SK-N-SH (cell line): ENCODE data around the gene DAPP1. TPM values are rescaled to one million over a fixed set of nuclear protein-coding genes. Genes with fewer than 3 reads are reported as not detected.

ENCODE experiments used
- CTCF ChIA-PET: fragments of 300-600, 350-600 bp; formaldehyde crosslinking; extraction: SDS; loops from one replicate; lab custom pipeline; 2021; lab: Yijun Ruan, JAX
- POLR2A ChIA-PET: fragments of 350-600 bp; sonication (Branson Sonifier 250); formaldehyde crosslinking; extraction: SDS; loops from one replicate; lab custom pipeline; 2020; ENCODE audit warnings: antibody characterized with exemption, inconsistent platforms; lab: Yijun Ruan, JAX
- DNase-seq: peaks from one replicate; pipeline ENCODE4 v3.0.0; 2012
- H2AFZ ChIP-seq: fragments of 200-600 bp; sonication (generic); 2 replicates; pipeline ENCODE4 v1.8.1; 2016; ENCODE audit warnings: antibody characterized with exemption, mild to moderate bottlenecking, low read depth
- H3F3A ChIP-seq: fragments of 200-600 bp; sonication (generic); replicated peaks from 2 replicates; pipeline ENCODE3; 2016; ENCODE audit warnings: antibody characterized with exemption, mild to moderate bottlenecking; ENCODE audit not compliant: insufficient read depth
- H3K27ac ChIP-seq, 2 experiments: fragments of 200-500 bp in 1 of 2; fragments of 200-600 bp in 1 of 2; sonication (Bioruptor generic) in 1 of 2; sonication (generic), shearing (Covaris generic) in 1 of 2; 2 replicates each; pipeline versions ENCODE4 v1.5.1 to v1.6.1; 2014 to 2016; ENCODE audit warnings: low read depth in 2 of 2, inconsistent platforms in 1 of 2, low read length in 1 of 2, mild to moderate bottlenecking in 1 of 2, mixed read lengths in 1 of 2
- H3K27me3 ChIP-seq: fragments of 200-600 bp; sonication (generic), shearing (Covaris generic); 2 replicates; pipeline ENCODE4 v1.6.1; 2016; ENCODE audit warnings: mixed run types; ENCODE audit not compliant: insufficient read depth
- H3K36me3 ChIP-seq, 2 experiments: fragments of 200-500 bp in 1 of 2; fragments of 200-600 bp in 1 of 2; sonication (Bioruptor generic) in 1 of 2; sonication (generic) in 1 of 2; replicated peaks in 1 of 2; 2 replicates each; pipeline versions ENCODE3 to v1.5.1; 2014 to 2016; ENCODE audit warnings: low read length in 1 of 2, mild to moderate bottlenecking in 1 of 2; ENCODE audit not compliant: insufficient read depth in 2 of 2, control insufficient read depth in 1 of 2
- H3K4me1 ChIP-seq, 2 experiments: fragments of 200-500 bp in 1 of 2; fragments of 200-600 bp in 1 of 2; sonication (Bioruptor generic) in 1 of 2; sonication (generic), shearing (Covaris generic) in 1 of 2; 2 replicates each; pipeline versions ENCODE4 v1.5.1 to v1.6.1; 2014 to 2016; ENCODE audit warnings: low read depth in 1 of 2, low read length in 1 of 2, mixed run types in 1 of 2; ENCODE audit not compliant: insufficient read depth in 2 of 2, control insufficient read depth in 1 of 2
- H3K4me2 ChIP-seq: fragments of 200-600 bp; sonication (generic), shearing (Covaris generic); 2 replicates; pipeline ENCODE4 v1.6.1; 2017; ENCODE audit warnings: mixed run types
- H3K4me3 ChIP-seq, 2 experiments: fragments of 200-500 bp in 1 of 2; fragments of 200-600 bp in 1 of 2; sonication (Bioruptor generic) in 1 of 2; sonication (generic), shearing (Covaris generic) in 1 of 2; 2 replicates each; pipeline versions ENCODE4 v1.5.1 to v1.8.1; 2014 to 2016; ENCODE audit warnings: low read depth in 2 of 2, inconsistent platforms in 1 of 2, low read length in 1 of 2, mild to moderate bottlenecking in 1 of 2, mixed read lengths in 1 of 2, moderate library complexity in 1 of 2
- H3K79me2 ChIP-seq: fragments of 200-600 bp; sonication (generic); 2 replicates; pipeline ENCODE4 v1.8.1; 2017; ENCODE audit warnings: mild to moderate bottlenecking; ENCODE audit not compliant: insufficient read depth
- H3K9ac ChIP-seq: fragments of 200-600 bp; sonication (generic); 2 replicates; pipeline ENCODE4 v1.6.1; 2017; ENCODE audit warnings: mixed run types
- H3K9me2 ChIP-seq: fragments of 200-600 bp; sonication (generic); 2 replicates; pipeline ENCODE4 v1.6.1; 2017; ENCODE audit warnings: mixed run types
- H3K9me3 ChIP-seq: fragments of 200-600 bp; sonication (generic); 2 replicates; pipeline ENCODE4 v1.6.1; 2017; ENCODE audit warnings: mixed run types, mild to moderate bottlenecking, moderate library complexity
- H4K20me1 ChIP-seq: fragments of 200-600 bp; sonication (generic); 2 replicates; pipeline ENCODE4 v1.6.1; 2017; ENCODE audit warnings: mild to moderate bottlenecking, mixed run types; ENCODE audit not compliant: insufficient read depth
- CHD2 ChIP-seq: fragments of 150-350 bp; IDR thresholded peaks from 2 replicates; pipeline ENCODE4 v1.6.1; 2018; ENCODE audit warnings: low read length; ENCODE audit not compliant: partially characterized antibody
- ELF1 ChIP-seq: IDR thresholded peaks from 2 replicates; pipeline ENCODE4 v1.4.0; 2012
- EP300 ChIP-seq, 2 experiments: IDR thresholded peaks; 2 replicates each; pipeline versions ENCODE4 v1.4.0 to v1.6.1; 2012; ENCODE audit warnings: borderline replicate concordance in 1 of 2, low read depth in 1 of 2, low read length in 1 of 2
- FOSL2 ChIP-seq: IDR thresholded peaks from 2 replicates; pipeline ENCODE4 v1.4.0; 2012; ENCODE audit warnings: low read depth, mild to moderate bottlenecking, moderate library complexity, borderline replicate concordance
- FOXJ3 ChIP-seq: sonication (generic); formaldehyde crosslinking; IDR thresholded peaks from 2 replicates; pipeline ENCODE4 v1.5.1; 2020; ENCODE audit warnings: mild to moderate bottlenecking, missing genetic modification reagents
- FOXM1 ChIP-seq: IDR thresholded peaks from 2 replicates; pipeline ENCODE4 v1.4.0; 2012; ENCODE audit warnings: low read depth, mild to moderate bottlenecking
- GATA2 ChIP-seq: sonication (generic); formaldehyde crosslinking; IDR thresholded peaks from 2 replicates; pipeline ENCODE4 v1.5.0; 2020; ENCODE audit warnings: mild to moderate bottlenecking, missing genetic modification reagents
- JUND ChIP-seq: IDR thresholded peaks from 2 replicates; pipeline ENCODE4 v1.4.0; 2012
- MAX ChIP-seq: IDR thresholded peaks from 2 replicates; pipeline ENCODE4 v1.4.0; 2012; ENCODE audit warnings: low read depth
- MXI1 ChIP-seq: IDR thresholded peaks from 2 replicates; pipeline ENCODE4 v1.6.1; 2012; ENCODE audit warnings: mild to moderate bottlenecking, low read depth, low read length, improper control_type of control experiment
- POLR2AphosphoS5 ChIP-seq: IDR thresholded peaks from 2 replicates; pipeline ENCODE4 v1.6.1; 2012; ENCODE audit warnings: low read depth, low read length
- RAD21 ChIP-seq: IDR thresholded peaks from 2 replicates; pipeline ENCODE4 v1.6.1; 2012; ENCODE audit warnings: mild to moderate bottlenecking, low read length
- RCOR1 ChIP-seq: fragments of 150-350 bp; IDR thresholded peaks from 2 replicates; pipeline ENCODE4 v1.6.1; 2017; ENCODE audit warnings: antibody characterized with exemption, low read length
- SIN3A ChIP-seq: IDR thresholded peaks from 2 replicates; pipeline ENCODE4 v1.6.1; 2012; ENCODE audit warnings: low read depth, mild to moderate bottlenecking, low read length, moderate library complexity, borderline replicate concordance
- TAF1 ChIP-seq: IDR thresholded peaks from 2 replicates; pipeline ENCODE4 v1.6.1; 2012; ENCODE audit warnings: low read depth, mild to moderate bottlenecking, low read length, moderate library complexity, borderline replicate concordance
- TCF12 ChIP-seq: IDR thresholded peaks from 2 replicates; pipeline ENCODE4 v1.4.0; 2012
- TEAD4 ChIP-seq: IDR thresholded peaks from 2 replicates; pipeline ENCODE4 v1.4.0; 2012; ENCODE audit warnings: mild to moderate bottlenecking, borderline replicate concordance; ENCODE audit not compliant: insufficient read depth
- YY1 ChIP-seq: IDR thresholded peaks from 2 replicates; pipeline ENCODE4 v1.4.0; 2012; ENCODE audit warnings: low read depth, mild to moderate bottlenecking
- WGBS: methylation state at CpG from one replicate; pipeline ENCODE4 v1.1.6; 2017; ENCODE audit warnings: low lambda C conversion rate; 5-methylcytosine and 5-hydroxymethylcytosine counted together
- polyA plus RNA-seq, 3 experiments: library from polyadenylated mRNA; depleted of rRNA; stranded (reverse); fragments of >200 nt; gene quantifications; 2 replicates each; pipeline ENCODE4 v1.2.3, GENCODE V29; 2012
- TF ChIP-seq, protein P1 (sequence below): fragments of 200-600 bp; sonication (generic); IDR thresholded peaks from 2 replicates; pipeline ENCODE4 v1.6.1; 2017; ENCODE audit warnings: antibody characterized with exemption, mild to moderate bottlenecking, moderate library complexity
- TF ChIP-seq, protein P2 (sequence below): fragments of 150-350 bp; IDR thresholded peaks from 2 replicates; pipeline ENCODE4 v1.6.1; 2016; ENCODE audit warnings: mild to moderate bottlenecking, low read depth, low read length
- TF ChIP-seq, protein P3 (sequence below): IDR thresholded peaks from 2 replicates; pipeline ENCODE4; 2012

The DAPP1 gene
- polyA plus RNA-seq, 1 of the 3 experiments (the other 2 are of a cell fraction) = not detected

- H3K9ac ChIP-seq = no peak overlapping the region
- H3K4me2 ChIP-seq = no peak overlapping the region
- no peaks in the 10 kb centered on the region for H3K9me2 ChIP-seq
- H3K27me3 ChIP-seq = no peaks in the 10 kb centered on the region
- H3K4me3 ChIP-seq = no peak overlapping the region
- H3K4me1 ChIP-seq = peaks cover 0 to 12% of the 10 kb centered on the region in 2 experiments; a peak in 2 of 4 replicates
- ChIA-PET CTCF (no interaction called here), POLR2A (no interaction called here)
- no peaks in the 10 kb centered on the region for H4K20me1 ChIP-seq
- 0 out of 2 replicates have a peak overlapping the region, but pooled peaks have one; percentile 46 for H2AFZ ChIP-seq
- H3F3A ChIP-seq = no peaks in the 10 kb centered on the region
- no peak for DNase-seq
- no peaks in the 10 kb centered on the region for H3K9me3 ChIP-seq
- H3K27ac ChIP-seq = no peak overlapping the region; a peak in 1 of 4 replicates
- H3K36me3 ChIP-seq = no peaks in the 10 kb centered on the region
- 88% methylated on average over 7 of the region's 7 CpGs for WGBS
- no peaks in the 10 kb centered on the region for H3K79me2 ChIP-seq
- TF ChIP-seq, protein P1, sequence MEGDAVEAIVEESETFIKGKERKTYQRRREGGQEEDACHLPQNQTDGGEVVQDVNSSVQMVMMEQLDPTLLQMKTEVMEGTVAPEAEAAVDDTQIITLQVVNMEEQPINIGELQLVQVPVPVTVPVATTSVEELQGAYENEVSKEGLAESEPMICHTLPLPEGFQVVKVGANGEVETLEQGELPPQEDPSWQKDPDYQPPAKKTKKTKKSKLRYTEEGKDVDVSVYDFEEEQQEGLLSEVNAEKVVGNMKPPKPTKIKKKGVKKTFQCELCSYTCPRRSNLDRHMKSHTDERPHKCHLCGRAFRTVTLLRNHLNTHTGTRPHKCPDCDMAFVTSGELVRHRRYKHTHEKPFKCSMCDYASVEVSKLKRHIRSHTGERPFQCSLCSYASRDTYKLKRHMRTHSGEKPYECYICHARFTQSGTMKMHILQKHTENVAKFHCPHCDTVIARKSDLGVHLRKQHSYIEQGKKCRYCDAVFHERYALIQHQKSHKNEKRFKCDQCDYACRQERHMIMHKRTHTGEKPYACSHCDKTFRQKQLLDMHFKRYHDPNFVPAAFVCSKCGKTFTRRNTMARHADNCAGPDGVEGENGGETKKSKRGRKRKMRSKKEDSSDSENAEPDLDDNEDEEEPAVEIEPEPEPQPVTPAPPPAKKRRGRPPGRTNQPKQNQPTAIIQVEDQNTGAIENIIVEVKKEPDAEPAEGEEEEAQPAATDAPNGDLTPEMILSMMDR = no peak
- TF ChIP-seq MAX (no peak), ELF1 (no peak), JUND (no peak), FOSL2 (no peak), GATA2 (CRISPR knock-in tag) (no peak), TCF12 (no peak)
- TF ChIP-seq, protein P2, sequence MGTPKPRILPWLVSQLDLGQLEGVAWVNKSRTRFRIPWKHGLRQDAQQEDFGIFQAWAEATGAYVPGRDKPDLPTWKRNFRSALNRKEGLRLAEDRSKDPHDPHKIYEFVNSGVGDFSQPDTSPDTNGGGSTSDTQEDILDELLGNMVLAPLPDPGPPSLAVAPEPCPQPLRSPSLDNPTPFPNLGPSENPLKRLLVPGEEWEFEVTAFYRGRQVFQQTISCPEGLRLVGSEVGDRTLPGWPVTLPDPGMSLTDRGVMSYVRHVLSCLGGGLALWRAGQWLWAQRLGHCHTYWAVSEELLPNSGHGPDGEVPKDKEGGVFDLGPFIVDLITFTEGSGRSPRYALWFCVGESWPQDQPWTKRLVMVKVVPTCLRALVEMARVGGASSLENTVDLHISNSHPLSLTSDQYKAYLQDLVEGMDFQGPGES = no peak
- TF ChIP-seq, all 33 proteins: peak for 0
Measured at GRCh38 chr4:99844048-99844447, 27.4 kb downstream of the DAPP1 start.

DNA sequence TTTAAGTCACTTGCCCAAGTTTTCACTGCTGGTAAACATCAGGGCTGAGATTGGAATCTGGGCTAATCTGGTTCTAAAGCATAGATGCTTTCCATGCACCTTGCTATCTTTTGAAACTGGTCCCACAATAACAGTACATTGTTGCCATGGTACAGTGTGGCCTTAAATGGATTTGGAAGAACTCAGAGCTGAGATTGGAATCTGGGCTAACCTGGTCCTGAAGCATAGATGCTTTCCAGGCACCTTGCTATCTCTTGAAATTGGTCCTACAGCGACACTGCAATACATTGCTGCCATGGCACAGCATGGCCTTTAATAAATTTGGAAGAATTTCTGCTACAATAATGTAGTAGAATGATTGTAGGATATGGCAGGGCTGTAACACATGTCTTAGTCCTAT, 28.6 kb downstream of the DAPP1 start:
- Histone ChIP-seq H3K4me2 (no peak overlapping the region), H3K27me3 (no peaks in the 10 kb centered on the region), H3K27ac (peak overlapping the region in 1 of 2 experiments; percentile 83; a peak in 2 of 4 replicates), H3K9me3 (no peaks in the 10 kb centered on the region), H3K9me2 (no peaks in the 10 kb centered on the region), H3K4me1 (peaks cover 0 to 12% of the 10 kb centered on the region in 2 experiments; a peak in 2 of 4 replicates), H3K9ac (no peak overlapping the region), H3K4me3 (no peak overlapping the region), H3K36me3 (no peaks in the 10 kb centered on the region), H2AFZ (no peak overlapping the region), H3K79me2 (no peaks in the 10 kb centered on the region), H3F3A (no peaks in the 10 kb centered on the region), H4K20me1 (no peaks in the 10 kb centered on the region)
- ChIA-PET POLR2A (no interaction called here), CTCF (interaction anchor here (0.7 to 1.7 kb wide), 4 partner anchors 25 to 121 kb away, joined by 3 to 6 read pairs (median 6); no protein-coding TSS in a partner anchor)
- peak; percentile 73 for DNase-seq
- TF ChIP-seq POLR2AphosphoS5 (no peak), TAF1 (no peak), GATA2 (CRISPR knock-in tag) (peak; percentile 100), EP300 (IDR thresholded peaks at IDR 0.05; ENCODE audit: borderline replicate concordance in 1 of 2, low read depth in 1 of 2, low read length in 1 of 2) (peak in 1 of 2 experiments; percentile 88; a peak in 2 of 4 replicates), TCF12 (peak; percentile 18; the same call in 1 of the 2 replicates), TEAD4 (no peak), RAD21 (peak; percentile 37; the same call in 1 of the 2 replicates), MXI1 (peak; percentile 58; the same call in 1 of the 2 replicates), YY1 (no peak), CHD2 (peak; percentile 85), JUND (no peak), FOXJ3 (CRISPR knock-in tag) (peak; percentile 84; the same call in 1 of the 2 replicates), RCOR1 (peak; percentile 79), SIN3A (no peak), FOXM1 (no peak), ELF1 (no peak)
- TF ChIP-seq, protein P3, sequence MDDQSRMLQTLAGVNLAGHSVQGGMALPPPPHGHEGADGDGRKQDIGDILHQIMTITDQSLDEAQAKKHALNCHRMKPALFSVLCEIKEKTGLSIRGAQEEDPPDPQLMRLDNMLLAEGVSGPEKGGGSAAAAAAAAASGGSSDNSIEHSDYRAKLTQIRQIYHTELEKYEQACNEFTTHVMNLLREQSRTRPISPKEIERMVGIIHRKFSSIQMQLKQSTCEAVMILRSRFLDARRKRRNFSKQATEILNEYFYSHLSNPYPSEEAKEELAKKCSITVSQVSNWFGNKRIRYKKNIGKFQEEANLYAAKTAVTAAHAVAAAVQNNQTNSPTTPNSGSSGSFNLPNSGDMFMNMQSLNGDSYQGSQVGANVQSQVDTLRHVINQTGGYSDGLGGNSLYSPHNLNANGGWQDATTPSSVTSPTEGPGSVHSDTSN = no peak
- WGBS = 40% methylated on average over 1 of the region's 1 CpG
